HG03520 (cell line): ENCODE results near the gene DSTN.

Experiments
- ATAC-seq: cut with Tn5 transposase; IDR thresholded peaks from one replicate; pipeline ENCODE4 v1.9.1; 2021; ENCODE audit warnings: mild to moderate bottlenecking, moderate library complexity; ENCODE audit not compliant: unreplicated experiment

DSTN gene

DNA sequence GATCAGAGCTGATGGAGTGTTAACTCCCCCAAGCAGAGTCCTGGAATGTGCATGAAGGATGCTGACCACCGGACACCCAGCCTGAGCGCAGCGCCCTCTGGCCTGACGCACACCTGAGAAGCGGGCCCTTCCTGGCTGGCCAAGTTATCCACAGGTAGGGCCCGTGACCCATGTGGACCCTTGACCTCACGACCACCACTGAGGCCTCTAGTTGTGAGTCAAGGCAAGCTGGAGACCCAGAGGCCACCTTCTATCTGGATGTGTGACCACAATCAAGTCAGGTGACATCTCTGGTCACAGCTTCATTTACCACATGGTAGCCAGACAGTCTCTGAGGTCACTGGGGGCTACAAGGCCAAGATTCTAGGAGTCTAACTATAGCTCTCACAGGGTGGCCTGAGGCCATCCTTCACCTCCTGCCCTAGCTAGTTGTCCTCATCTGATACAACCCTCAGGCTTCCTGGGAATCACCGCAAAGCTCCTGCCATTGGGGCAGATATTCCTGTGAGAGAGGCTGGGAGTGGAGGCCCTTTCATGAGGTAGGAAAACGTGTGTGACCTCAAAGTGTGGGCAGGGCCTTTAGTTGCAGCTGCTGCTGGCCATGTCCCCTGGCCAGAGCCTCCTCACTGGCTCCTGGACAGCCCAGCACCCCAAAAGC, 53.1 kb downstream of the DSTN start:
- ATAC-seq, result no peak

DNA sequence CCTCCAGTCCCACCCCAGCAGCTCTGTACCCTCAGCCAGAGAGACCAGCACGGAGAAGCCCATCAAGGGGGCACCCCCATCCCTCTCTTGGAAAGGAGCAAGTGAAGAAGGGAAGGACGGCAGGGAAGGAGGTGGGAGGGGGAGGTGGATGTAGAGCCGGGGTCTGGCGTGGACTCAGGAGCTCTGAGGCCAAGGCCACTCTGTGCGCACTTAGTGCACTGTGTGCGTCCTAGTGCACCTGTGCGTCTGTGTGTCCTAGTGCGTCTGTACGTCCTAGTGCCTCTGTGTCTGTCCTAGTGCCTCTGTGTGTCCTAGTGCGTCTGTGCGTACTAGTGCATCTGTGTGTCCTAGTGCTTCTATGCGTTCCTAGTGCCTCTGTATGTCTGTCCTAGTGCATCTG, 54.2 kb downstream of the DSTN start:
- no peak for ATAC-seq

DNA sequence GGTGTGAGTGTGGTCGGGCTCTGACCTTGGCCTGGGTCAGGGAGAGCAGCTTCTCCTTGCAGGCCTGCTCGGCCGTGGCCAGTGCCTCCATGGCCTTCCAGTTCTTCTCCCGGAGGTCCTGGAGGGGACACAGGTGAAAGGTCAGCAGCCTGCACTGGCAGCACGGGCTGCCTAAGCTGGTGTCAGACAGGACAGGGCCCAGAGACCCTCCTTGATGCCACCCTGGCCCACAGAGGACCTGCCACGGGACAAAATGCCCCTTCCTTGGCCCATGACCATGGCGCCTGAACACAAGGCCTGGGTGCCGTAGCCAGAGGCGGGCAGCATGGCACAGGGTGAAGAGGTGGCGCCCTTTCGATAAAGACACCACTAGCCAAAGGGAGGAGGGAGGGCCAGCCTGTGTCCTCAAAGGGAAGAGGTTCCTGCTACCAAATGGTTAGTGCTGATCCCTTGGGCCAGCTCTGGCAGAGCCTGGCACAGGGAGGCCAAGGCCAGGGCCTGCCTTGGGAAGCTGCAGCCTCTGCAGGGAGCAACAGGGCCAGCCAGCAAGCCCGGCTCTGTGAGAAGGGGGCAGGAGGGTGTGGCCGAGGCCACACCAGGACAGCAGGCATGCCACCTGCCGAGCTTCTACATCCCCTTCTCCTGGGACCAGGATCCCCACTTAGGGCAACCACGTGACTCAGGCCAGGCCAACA, 54.8 kb downstream of the DSTN start:
- no peak for ATAC-seq

DNA sequence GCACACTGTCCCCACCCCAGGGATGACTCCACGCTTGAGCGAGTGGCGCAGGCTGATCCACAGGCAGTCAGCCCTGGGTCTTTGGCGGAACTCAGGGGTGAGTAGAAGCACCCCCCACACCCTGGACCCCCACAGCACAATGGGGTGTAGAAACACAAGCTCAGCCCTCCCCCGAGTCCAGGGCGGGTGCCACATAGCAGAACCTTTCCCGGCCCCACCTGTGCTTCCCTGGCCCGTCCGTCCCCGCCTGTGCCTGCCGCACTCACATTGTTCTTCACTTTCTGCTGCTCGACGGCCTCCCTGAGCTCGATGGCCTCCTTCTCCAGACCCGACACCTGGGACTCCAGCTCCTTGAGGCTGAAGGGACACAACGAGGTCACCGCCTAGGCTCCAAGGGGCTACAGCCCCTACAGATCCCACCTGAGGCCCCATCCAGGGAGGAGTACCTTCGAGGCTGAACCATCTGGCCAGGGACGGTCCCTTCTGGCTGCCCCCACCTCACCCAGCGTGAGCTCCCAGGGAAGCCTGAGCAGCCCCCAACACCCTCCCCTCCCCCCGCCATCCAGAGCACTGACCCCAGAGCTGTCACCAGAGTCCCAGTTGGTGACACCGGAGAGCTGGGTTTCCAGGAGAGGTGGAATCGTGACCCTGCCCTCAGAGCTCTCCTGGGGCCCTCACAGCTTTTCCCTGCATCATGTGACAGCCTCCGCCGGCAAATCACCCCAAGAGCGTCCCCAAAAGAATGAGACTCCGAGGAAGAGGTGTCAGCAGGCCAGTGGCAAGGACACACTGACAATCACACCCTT, 55.6 kb downstream of the DSTN start:
- no peak for ATAC-seq

DNA sequence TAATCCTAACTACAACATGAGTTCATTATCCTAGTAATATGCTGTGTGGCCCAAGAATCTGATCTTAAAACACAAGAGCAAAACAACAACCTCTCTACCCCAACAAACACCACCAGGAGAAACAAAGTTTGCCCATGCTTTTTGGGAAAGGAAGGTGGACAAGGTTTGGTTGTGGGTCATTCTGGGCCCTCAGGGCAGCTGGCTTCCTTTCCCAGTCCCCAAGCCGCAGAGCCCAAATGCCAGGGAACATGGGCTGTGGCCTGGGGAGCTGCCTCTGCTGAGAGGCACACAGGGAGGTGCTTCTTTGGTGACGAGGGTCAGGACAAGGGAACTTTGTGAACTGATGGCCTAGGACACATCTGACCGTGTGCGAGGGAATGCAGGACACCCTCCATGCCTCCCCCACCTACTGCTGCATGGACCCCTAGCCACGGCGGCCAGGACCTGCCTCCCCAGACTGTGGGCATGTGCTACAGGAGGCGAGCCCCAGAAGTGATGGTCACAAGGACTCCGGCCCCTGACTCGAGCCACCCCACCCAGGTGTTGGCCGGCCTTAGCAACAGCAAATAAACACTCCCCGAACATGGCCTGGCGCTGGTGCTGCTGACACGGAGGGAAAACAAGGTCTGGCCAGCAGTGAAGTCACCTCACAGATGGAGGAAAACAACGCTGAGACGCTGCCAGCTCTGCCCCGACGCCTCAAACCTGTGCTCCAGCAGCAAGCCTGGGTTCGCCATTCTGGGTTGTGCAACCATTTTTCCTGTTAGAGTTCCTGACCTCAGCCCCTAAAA, 56.5 kb downstream of the DSTN start:
- ATAC-seq, result no peak

DNA sequence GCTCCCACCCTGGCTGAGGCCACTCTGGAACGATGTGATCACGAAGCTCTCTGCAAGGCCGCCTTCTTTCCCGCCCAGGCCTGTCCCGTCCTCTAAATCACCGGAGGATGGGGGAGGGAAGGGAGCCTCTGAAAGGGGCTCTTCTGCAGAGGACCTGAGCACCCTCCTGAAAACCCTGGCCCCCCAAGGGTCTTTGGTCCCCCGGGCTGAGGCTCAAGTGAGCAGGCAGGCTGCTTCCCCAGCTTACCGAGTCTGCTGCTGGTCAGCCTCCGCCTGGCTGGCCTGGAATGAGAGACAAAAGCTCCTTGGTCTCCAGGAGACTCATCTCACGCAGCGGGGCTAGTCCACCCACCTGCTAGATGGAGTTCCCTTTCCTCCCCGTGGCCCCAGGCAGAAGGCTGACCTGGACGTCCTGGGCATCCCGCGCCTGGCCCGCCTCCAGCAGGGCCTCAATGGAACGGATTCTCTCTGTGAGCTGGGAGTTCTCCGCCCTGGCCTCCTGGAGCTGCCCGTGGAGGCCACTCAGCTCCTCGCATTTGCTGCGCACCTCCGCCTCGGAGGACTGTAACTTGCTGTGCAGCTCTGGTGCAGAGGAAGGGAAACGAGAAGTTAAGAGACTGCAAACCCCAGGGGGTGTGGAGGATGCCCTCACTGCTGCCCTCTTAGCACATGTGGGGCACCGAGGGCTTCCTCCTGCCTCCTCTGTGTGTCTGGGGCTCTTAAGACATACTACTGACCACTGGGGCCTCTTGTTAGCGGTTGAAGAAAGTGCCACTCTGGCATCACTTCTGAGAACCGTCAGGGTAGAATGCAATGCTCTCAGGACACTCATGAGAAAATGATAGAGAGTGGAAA, 57.5 kb downstream of the DSTN start:
- ATAC-seq, result no peak

DNA sequence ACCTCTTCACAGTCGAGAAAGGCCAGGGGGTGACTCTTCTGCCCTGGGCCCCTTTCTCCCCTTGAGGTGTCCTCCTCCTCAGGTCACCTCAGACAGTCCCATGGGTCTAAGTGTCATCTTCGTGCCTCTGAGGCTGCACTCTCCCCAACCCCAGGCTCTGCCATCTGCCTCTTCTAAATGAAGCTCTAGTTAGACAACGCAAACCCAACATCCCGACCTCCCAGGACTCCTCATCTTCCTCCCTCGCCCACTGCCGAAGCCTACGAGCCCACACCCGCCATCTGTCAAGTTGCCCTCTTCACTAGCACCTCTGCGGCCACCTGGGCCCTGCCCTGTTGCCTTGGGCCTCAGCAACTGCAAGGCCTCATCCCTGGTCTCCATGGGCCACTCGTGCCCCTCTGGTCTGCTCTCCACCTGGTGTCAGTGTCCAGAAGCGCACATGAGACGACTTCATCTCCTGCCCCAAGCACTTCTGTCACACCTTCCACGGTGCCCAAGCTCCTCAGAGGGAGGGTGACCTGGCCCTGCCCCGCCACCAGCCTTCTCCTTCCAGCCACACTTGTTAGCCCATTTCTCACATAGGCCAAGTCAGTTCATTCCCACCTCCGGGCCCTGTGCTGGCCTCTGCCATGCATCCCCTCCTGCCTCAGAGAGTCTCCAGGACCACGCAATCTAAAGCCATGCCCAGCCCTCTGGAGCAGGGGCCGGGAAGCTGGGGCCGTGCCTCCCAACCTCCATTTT, 58.4 kb downstream of the DSTN start:
- no peak for ATAC-seq

DNA sequence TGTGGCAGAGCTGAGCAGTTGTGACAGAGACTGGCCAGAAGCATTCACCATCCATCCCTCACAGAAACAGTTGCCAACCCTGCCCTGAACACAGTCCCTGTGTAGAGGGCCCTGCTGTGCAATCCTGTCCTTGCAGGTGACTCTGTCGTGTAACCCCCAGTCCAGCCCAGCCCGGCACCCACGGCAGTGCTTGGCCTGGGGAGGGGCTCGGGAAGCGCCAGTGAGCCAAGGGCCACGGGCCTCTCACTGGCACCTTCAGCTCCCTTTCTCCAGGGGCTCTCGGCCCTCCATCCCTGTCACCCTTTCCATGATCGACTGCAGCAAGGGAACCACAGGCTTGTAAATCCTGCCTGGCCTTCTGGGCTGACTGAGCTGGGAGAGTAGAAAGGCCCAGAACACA, 59.1 kb downstream of the DSTN start:
- ATAC-seq, result no peak

DNA sequence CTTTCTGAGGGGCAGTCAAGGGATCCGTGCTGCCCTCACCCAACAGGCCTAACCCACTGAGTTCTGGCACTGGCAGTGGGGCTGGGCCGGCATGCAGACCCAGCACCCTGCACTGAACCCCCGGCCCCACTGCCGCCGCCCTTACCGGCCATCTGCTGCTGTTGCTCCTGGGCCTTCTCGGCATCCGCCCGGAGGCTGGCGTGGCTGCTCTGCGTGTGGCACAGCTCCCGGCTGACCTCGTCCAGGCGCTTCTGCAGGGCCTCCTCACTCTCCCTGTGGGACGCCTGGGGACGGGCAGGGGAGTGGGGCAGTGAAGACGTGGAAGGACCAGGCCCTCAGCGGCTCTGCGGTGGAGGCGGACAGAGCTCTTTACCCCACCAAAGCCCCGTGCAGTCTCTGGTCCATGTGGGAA, 59.8 kb downstream of the DSTN start:
- ATAC-seq, result no peak

DNA sequence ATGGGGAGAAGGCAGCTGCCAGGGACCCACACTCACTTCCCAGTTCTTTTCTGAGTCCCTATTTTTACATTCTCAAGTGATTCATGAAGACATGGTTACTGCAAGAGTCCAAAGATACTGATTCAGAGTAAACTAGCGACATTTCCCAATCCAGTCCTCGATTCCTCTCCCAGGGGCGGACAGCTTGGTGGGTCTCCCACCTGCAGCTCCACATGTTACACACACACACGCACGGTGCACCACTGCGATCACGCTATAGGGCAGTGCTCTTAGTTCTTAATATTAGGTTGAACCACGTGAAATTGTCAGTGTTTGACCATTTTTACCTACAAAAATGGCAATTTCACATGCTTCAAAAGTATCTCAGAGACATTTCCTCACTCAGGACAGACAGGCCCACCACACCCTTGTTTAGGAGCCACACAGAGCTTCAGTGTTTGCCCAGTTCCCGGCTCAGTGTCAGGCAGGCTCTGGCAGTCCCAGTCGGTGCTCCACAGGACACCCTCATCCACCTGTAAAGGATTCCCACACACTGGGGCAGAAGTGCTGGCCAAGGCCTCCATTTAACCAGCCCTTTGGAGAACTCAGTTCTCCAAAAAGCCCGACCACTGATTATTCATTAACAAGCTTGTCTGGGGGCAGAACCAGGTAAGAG, 60.4 kb downstream of the DSTN start:
- ATAC-seq, result no peak

DNA sequence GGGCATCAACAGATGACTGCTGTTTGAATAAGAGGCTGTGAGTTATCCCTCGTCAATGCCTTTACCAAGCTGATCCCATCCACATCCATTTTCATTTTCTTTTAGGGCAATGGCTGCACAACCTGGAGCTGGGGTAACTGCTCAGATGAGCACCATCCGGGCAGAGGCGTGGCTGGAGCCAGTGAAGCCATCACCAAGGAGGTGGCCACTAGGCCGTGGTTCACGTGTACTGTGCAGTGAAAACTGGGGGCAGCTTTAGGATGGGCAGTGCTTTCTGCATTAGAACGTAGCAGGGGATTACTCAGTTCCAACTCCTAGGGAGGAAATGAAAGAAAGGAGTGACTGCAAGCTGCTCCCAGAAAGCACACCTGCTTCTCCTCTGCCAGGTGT, 60.9 kb downstream of the DSTN start:
- ATAC-seq, result no peak

DNA sequence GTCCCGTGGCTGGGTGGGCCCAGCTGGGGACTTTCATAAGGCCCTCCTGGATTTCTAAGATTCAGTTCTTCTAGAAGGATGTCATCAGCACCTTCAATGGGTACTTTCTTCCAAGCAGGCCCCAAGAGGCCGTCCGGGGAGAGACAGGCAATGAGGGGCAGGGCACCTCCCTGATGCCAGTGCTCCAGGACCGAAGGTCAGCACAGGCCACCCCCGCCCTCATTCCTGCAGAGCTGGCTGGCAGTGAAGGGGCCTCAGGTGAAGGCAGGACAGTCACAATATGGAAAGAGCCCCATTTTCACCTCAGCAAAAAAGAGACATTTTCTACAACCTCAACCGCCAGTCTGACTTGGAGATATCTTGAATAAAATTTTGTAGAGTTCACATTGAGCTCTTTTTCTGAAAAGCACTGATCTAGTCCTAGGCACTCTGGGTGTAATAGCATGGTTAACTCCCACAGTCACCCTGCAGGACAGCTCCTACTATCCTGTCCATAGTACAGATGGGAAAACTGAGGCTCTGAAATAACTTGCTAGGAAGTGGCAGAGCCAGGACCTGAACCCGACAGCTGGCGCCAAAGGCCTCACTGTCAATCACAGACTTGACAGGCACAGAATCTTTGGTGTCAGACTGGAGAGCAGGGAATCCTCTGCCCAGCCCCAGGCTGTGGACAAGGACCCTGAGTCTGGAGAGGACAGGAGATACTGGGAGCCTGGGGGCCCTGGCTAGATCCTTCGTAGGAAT, 61.9 kb downstream of the DSTN start:
- ATAC-seq, result no peak

DNA sequence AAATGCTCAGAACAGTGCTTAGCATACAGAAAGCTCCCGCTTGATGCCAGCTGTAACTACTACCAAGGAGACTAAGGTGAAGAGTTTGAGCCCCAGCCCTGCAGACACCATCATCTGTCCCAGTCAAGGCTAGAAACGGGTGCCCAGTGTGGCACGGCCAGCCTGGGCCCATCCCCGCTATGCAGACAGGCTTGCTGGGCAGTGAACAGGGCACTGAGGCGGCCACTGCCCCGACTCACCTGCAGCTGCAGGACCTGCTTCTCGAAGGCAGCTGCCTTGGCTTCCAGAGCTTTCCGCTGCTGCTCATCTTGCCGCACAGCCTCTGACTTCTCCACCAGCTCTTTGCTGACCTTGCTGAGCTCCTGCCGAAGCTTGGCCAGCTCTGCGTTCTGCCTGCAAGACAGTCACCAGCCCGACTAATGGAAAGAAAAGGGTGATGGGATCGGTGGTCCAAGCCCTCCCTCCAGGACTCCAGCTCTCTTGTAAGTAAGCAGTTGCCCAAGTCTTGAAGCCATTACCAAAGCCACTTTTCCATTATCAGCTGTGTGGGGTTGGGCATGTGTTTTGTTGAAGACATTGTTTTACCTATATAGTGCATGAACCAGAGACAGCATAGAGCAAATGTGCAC, 63.5 kb downstream of the DSTN start:
- ATAC-seq, result no peak

DNA sequence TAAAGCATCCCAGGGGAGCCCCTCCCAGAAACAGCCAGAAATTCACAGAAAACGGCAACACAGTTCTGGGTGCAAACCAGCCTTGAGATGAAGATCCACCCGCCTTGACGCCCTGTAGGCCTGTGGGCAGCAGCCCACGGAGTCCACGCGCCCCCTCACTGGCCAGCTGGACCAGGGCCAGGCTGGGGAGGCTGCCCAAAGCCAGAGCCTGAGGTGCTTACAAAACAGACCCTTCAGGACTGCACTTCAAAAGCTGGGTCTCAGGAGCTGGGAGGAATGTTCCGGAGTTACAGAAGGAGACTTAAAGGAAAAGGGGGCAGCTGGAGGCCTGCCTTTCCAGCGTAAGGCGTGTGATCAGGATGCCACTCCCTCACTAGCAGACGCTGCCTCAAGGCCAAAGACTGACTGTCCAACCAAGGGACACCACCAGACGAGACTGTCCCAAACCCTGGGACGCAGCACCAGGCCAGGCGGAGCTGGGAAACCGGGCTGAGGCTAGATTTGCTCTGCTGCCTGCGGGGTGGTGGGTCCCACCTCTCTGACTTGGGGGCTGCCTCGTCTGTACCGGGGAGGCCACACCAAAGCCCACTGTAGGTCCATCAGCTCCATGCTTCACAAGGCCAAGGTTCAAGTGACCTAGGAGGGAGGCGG, 64.1 kb downstream of the DSTN start:
- ATAC-seq, result no peak

DNA sequence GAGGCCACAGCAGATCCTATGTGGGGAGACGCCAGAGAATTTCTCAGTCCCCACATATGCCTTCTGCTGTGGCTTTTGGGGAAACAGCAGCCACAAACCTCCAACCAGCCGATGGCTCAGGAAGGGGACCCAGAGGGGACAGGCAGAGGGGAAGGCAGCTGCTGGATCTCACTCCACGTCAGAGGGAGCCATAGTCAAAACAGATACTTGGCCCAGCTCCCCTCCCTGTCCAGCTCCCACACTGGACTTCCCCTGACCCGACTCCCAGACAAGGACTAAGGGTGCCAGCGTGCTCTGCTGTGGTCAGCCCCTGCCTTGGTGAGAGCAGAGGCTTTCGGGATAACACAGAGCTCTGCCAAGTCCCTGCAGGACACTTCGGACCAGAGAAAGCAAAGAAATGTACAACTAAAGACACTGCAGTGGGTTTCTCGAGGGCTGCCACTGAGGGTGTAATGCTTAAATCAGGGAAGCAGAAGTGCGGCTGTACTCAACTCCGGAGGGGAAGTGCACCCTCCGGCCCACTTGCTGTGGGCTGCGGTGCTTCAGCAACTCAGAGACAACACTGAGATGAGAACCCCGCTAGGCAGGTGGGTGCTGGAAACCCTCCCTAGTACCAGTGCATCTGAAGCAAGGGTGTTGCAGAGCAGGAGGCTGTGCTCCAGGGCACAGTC, 64.9 kb downstream of the DSTN start:
- no peak for ATAC-seq

DNA sequence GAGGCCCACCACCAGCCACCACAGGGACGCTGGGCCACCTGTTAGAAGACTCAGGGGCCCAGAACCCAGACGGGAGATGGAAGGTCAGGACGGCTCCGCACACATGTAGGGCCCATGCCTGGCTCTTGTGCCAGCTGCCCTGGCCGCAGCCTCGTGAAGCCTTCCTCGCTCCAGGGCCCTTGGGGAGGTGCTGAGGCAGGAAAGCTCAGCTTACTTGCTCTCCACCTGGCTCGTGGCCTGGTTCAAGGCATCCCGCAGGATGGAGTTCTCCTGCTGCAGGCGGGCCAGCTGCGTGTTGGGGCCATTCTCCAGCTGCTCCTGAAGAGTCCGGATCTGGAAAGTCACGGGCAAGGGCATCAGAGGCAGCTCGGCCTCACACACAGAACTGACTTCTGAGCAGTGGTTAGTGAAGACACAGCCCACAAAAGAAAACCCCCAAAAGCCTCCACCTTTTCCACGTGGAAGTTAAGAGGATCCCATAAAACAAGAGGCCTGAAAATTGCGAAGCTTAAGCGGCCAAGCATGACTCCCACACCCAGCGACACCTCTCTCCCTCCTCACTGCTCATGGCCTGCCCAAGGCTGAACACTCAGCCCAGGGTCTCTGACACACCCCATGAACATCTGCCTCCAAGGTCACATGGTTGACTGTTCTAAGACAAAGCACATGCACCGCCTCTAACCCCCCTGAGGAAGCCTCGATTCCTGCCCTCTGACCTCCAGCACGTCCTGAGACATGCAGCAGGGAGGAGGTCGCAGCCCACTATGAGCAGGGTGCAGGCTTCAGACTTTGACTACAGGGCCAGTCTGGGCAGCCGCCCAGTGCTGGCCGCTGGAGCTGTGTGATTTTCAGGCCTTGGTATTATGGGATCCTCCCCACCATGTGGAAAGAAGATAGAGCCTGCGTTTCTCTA, 65.7 kb downstream of the DSTN start:
- ATAC-seq, result no peak
